ENCODE data around the gene GRIP1.

DNA sequence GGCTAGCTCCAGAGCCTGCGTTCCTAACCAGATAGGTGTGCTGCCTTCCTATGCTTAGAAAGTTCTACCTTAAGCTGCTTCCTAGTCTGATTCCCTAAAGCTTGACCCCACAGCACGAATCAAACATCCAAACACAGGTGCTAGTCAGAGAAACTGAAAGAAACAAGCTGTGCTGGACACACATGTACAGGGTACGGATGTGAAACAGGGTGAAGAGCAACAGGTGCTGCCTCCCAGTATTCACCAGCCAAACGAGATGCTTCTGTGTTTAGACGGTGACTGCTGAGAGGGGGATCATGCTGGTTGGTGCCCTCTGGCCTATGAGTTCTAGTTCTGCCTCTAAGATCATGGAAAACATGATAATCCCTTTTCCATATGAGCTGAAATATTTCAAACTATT, 105.3 kb downstream of the GRIP1 start:
- no peak for TF ChIP-seq TAF1 (IDR thresholded peaks at IDR 0.05; ENCODE audit: low read depth, low read length)
- no peak for TF ChIP-seq POLR2A (IDR thresholded peaks at IDR 0.05; ENCODE audit: low read depth, low read length)
- TF ChIP-seq POLR2AphosphoS5 (IDR thresholded peaks at IDR 0.05; ENCODE audit: low read depth, low read length) = no peak
- TF ChIP-seq POU2F2 (IDR thresholded peaks at IDR 0.05; ENCODE audit: low read depth, low read length) = no peak
- no peak for TF ChIP-seq SPI1 (IDR thresholded peaks at IDR 0.05; ENCODE audit: low read depth, low read length)

All from GM12891 (cell line).